GM21447 (cell line): ENCODE measurements around the gene PPP1R18.
A peak's percentile ranks its signal among the peaks of the same experiment; 100 is the strongest.

Experiments used
- ATAC-seq: cut with Tn5 transposase; IDR thresholded peaks from one replicate; pipeline ENCODE4 v1.9.1; 2021; ENCODE audit not compliant: unreplicated experiment

Gene PPP1R18

DNA sequence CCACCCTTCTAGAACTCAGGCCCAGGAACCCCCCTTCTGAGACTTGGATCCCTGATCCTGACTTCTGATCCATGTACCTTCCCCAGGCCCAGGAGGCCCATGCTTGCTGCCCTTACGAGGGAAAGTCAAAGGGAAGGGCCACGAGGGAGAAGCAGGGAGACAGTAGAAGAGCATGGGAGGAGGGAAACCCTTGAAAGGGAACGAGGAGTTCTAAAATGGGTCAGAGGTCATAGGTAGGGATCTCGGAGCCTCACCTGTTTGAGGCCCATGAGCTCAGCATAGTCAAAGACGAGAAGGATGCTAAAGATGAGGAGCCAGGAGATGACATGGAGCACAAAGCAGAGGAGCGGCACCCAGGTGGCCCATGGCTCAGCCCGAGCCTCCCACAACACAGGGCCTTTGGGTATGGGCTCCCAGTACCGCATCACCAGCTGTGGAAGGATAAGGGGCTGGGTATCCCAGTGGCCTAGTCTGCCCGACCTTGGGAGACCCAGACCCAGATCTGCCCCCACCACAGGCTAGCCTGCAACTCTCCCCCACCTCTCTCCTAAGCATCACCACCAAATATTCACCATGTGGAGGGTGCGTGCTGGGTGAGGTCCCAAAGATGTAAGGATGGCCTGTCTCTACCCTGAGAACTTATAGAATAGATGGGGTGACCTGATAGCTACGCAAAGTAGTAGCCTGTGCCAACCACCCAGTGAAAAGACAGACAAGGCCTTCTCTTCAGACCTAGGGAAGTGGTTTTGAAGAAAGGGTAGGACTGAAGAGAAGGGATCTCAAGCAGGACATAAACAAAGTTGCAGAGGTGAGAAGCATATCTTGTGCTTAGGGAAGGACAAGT lies 2.8 kb upstream of the PPP1R18 start:
- no peak for ATAC-seq

DNA sequence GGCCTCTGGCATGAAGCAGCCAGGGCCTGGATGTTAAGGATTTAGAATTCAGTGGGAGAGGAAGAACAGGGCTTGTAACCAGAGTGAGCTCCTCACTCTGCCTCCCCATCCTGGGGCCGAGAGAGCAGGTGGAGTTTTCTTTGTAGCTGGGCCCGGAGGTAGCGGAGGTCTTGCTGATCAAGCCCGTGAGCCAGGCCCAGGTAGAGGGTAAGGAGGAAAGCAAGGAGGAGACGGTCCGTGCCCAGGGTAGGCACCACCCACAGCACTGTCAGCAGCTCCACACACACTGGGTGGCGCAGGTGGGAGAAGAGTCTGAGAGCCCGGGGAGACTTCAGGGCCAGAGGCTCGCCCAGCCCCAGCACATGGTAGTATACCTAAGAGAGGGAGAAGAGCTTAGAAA lies 2.1 kb upstream of the PPP1R18 start:
- ATAC-seq, result no peak

DNA sequence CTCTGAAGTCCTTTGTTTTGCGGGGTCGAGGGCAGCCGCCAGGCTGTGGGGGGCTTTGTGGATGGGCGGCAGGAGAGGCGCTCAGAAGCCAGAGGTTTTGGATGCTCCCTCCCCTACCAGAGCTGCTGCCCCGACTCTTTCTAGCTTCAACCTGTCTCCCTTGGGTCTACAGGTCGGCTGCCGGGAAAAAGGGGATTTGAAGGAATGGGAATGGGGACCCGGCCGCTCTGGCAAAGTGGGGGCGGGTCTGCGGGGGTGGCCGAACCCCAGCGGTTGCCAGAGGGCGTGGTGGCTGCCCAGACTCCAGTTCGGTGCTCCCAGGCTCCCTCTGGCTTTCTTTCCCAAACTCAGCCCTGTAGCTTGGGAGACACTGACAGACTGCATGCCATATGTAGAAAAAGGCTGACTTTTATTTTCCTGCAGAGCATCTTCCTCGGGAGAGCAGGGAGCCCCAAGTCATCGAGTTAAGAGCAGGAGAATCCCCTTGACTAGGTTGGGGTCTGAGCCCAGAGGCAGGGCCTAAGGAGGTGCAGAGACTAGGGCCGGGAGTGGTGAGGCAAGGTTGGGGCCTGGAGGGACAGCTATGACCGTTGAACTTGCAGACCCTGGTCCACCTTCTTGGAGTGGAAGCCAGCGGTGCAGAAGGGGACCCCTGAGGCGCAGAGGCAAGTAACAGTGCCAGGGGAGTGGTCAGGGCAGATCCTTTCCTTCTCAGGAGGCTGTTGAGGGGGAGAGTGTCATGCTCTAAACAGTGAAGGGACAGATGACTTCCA lies 1.4 kb upstream of the PPP1R18 start:
- ATAC-seq, result no peak

DNA sequence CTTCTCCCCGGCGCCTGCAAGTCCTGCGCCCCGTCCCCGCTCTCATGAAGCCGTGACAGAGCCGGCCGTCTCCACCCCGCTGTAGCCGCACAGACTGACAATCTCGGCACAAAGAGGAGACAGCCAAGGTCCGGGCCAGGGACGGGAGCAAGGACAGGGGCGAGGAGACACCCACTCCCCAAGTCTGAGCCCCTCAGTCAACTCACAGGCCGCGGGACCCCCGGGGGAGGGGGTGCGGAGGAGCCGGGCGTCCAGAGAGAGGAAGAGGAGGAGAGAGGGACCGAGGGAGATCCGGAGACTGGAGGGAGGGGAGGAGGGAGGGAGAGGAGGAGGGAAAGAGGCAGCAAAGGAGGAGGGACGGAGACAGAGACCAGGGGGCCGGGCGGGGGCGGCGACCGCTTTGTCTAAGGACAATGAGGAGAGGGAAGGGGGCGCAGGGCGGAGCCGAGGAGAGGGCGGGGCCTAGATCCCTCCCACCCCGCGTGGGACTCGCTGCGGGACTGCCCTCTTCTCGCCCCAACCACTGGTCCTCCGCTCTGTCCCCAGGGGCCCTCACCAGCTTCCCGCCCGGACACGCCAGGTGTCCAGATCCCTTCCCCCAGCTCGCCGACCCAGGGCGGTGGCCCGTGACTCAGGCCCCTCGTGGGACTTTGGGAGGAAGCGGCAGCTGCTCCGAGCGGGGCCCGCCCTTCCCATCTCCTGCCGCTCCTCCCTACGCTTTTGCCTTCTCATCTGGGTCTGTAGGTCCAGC lies 638 bp upstream of the PPP1R18 start:
- peak; percentile 41 for ATAC-seq

DNA sequence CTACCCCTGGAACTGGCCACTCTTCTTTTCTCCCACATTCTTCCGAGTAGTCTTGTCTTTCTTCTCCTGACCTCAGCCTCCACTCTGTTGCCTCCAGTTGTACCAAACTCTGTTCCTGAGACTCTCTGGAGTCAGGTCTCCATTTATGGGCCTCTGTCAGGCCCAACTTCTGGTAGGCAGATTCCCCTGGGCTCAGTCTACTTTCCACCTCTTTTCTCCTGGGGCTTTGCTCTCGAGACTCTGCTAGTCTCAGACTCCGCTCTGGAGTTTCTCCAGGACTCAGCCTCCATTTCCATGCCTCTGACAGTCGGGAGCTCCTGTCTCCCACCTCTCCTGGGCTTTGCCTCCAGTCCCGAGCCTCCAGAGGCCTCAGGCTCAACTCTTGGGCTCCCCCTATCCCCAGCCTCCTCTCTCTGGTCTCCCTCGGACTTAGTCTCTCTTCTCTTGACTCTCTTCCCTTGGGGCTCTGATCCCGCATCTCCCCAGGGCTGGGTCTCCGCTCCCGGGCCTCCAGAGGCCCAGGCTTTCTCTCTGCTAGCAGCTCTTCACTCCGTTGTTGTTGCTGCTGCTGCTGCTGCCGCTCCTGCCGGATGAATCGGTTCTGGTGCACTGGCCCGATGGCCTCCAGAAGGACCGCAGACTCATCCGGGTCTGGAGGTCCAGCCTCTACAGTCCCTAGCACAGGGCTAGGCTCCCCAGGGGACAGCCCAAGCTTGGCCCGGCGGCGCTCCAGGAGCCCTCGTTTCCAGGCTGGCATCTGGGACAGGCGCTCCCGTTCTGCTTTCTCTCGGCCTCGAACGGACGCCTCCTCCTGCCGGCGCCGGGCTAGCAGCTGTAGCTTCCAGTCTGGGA lies 1.1 kb downstream of the PPP1R18 start:
- no peak for ATAC-seq

DNA sequence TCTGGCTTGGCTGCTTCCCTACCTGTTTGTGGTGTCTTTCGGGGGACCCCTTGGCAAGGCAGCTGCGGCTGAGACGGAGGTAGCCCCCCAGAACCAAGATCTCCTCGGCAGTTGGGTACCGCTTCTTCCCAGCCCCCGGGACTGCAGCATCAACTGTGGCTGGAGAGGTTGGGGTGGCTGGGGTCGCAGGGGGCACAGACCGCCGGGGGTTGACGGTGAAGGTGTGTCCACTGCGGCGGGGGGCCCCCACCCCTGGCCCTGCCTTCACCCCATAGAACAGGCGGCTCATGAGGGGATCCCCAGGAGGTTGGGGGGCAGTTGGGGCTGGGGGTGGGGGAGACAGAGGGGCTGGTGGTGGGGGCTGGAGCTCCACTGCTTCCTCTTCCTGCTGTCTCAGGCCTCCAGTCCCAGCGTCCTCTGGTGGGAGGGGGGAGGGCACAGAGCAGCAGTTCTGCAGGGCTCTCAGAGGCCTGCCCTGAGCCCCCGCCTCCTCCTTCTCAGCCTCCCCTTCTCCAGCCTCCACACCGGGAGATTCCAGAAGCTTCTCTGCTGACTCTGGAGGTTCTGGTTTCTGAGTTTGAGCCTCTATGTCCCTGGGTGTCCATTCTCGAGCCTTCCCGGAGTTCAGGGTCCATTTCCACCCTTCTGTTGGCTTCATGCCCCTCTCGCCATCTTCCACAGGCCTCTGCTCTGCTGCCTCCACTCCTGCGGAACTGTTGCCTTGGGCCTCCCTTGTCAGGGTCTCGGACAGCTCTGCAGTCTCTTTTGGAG lies 1.9 kb downstream of the PPP1R18 start:
- ATAC-seq, result no peak

DNA sequence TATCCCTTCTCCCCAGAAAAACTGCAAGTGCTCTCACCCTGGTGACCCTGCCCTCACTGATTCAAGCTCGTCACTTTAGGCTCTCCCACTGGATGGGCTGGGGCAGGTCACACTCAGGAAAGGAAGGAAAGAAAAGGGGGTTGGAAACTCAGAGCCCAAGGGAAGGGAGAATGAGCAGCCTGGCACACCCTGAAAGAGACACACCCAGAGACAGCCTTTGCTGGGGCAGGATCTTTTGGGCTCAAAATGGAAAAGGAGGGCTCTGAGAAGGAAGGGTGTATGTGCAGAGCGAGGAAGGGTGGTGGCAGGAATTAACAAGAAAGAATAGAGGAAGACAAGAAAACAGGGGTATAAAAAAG lies 2.5 kb downstream of the PPP1R18 start:
- no peak for ATAC-seq

DNA sequence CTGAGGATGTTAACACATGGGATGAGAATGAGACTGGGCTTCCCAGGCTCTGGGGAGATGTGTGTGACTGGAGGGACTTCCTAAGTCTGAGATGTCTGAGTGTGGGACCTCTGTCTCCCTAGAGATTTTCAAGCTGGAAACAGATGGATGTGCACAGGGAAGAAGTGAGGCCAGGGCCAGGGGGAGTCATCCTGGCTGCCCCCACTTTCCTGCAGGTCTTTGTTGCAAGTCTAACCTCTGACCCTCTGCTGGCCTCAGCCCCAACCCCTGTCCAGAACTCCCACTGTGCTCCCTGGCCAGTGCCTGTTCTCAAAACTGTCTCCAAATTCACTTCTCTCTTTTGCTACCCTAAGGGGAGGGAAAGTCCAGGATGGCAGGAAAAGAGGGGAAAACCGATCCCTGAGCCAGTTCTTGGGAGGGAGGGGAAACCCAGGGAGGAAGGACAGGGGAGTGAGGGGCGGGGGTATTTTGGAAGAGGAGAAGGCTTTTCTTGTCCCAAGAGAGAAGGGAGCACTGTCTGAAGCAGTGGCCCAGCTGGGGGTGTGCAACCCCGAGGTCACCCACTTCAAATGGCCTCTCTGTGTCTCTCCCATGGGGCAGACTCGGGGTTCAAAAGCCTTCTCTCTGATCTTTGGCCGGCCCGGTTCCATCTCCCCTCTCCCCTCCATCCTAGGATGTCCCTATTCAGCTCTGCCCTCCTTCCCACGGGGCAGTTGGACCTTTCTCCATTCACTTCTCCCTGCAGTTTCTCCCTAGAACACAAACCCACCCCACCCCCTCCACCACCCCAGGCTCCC lies 3.1 kb downstream of the PPP1R18 start:
- ATAC-seq, result no peak

DNA sequence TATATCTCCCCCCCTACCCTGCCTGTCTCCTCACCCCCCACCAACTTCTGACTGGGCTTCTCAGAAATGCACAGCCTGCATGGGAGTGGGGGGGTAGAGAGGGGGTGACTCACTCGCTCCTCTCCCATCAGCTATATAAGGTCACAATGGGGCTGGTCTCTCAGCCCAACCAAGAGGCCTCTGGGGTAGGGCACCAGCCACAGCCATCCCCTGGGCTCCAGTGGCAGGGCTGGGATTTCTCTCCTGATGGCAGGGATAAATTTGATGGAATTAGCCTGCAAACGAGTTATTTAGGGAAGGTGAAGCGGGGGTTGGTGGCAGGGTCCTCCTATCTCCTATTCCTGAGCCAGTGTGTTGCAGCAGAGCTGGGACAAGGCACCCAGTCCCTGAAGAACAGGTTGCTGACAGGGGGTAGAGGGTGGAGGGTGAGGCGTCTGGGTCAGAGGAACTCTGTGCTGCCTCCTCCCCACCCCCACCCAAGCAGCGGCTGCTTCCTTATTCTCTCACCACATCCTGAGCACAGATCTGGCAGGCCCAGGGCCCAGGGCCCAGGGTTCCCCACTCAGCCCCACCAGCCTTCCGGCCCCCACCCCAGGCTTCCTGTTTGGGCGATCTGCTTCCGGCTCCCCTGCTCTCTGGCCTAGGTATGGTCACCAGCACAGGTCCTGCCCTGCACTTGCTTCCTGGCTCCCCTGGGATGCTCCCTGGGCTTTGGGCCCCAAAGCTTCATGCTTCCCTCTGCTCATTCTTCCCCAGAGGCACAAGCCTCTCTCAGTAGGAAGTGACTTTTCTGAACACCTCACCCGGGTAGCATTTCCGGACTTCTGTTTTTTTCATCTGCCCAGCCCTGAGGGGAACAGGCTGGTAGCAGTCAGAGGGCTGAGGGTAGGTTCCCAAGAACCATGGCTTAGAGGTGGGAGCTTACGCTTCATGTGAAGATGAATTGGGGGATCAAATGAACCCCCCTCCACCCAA lies 4.0 kb downstream of the PPP1R18 start:
- peak; percentile 37 for ATAC-seq

DNA sequence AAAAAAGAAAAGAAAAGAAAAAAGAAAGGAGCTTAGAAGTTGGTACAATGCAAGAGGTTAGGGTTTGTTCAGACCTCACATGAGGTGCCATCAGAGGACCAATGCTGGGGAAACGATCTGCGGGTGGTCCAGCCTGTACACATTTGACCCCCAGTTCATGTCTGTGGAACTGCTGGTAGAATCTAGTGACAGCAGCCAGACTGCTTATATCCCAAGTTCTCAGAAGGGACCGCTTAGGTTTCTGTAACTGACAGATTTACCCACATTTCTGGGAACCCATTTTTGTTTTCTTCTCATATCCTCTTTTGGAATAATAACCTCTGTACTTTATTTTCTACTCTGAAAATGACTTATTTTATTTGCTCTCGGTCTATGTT lies 4.7 kb downstream of the PPP1R18 start:
- ATAC-seq, result no peak

DNA sequence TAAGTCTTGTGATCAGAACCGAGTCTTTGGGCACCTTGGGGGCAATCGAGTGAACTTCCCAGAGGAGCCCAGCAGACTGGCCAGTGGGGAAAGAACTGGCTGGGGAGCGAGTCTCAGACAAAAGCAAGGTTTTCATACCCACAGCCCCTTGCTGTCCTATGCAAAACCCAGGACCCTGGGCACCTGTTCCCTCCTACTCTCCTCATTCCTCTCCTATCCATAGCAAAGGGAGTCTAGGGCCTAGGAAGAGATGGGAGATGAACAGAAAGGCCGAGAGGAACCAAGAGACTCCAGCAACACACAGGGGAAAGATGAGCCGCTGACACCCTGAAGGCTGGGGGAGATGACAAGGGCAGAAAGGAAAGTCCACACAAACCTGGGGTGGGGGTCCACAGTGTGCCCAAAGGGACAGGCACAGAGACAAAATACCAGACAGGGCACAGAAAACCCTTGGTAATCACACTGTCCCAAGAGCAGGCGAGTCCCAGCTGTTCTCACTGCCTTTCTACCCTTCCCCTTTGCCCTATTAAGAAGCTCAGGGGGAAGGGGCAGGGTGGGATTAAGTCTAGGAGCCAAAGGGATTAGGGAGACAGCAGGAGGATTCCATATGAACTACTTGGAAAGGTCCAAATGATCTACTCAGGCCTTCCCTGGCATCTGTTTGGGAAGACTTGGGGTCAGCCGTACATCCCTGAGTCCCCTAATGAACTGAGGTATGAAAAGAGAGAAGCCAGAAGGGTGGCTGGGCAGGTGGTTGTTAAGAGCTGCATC lies 6.5 kb downstream of the PPP1R18 start:
- no peak for ATAC-seq

DNA sequence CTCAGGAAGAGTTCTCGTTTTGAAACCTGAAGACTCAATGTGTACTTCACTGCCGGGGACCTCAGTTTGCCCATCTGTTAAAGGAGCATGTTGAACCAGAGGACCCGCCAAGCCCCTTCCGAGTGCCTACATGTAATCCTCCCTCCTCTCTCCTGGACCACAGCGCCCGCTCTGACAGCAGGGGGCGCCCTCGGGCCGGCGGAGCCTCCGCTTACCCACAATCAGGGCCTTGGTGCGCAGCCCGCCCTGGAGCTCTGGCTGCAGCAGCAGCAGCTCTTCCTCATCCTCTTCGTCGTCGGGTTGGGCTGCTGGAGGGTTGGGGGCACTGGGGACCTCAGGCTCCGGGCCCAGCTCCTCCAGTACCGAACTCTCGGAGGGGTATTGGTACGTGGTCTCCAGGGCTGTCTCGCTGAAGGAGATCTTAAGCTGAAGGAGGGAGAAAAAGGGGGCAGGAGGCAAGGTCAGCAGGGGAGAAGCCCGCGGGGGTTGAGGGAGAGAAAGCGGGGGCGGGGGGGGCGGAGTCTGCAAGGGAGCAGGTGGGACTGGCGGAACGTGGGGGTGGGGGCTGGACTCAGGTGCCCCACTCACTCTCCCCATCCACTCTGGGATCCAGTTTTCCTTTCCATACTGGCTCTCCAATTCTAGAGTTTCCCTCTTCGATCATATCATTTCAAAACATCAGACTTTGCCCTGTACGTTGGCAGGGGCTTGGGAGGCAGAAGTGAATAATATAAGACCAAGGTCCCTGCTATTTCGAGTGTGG lies 7.3 kb downstream of the PPP1R18 start:
- no peak for ATAC-seq

DNA sequence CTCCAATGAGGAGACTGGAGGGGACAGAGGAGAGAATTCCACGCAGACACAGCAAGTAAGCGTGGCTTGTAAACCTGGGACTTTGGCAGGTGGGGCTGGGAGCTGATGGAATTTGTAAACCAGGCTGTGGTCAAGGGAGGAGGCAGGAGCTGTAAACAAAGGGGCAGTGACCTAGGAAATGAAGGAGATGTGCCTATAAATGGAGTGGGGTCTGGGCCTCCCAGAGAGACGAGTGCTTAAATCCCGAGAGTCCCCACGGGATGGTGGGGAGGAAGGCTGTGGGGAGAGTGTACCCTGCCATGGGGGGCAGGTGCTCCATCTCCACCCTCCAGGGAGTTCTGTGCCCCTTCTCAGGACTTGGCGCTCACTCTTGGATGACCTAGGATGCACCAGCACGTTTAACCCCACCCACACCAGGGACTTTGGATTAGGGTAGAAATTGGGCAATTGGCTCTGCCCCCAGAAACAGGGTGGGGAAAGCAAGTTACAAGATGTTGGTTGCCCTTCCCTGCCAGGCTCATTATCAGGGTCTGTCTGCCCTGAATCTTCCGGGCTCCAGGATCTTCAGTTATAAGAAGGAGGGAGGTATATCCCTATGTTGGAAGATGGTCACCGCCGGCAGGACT lies 9.7 kb downstream of the PPP1R18 start:
- ATAC-seq, result no peak

DNA sequence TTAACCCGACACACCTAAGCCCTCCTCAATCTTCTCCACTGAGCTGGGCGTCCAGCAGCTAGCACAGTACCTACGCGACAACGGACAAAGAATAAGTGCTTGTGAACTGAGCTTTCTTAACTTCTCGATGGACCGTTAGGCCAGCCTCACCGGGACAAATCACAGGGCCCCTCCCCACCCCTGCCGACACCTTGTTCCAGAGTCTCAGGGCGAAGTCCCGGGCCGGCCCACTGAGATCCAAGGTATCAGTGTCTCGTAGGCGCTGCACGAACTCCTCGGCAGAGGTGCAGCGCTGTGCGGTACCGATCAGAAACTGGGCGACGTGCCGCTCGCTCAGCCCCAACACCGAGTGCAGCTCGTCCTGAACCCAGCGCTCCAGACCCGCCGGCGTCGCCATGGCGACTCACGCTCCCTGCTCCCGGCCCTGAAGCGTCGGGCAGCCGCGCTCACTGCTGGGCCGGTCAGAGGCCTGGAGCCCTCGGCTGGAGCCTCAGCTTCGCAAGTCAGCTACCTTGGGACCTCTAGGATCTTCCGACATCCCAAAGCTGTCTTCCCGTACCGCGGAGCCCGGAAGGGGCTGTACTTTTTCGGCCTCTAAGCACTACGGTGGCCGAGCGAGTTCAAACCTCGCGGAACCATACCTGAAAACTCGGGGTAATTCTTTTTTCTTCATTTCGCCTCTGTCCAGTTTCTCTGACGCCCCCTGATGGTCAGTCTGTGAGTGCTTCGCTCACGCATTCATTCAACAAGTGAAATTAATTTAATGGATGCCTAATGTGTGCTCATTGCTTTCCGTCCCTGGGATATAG lies 13.8 kb downstream of the PPP1R18 start, which contains the start of gene DHX16:
Gene DHX16 (minus strand): TSS at position 562 of the 809 bp plus-strand sequence. CDS start 165 bp downstream, at position 397.
- ATAC-seq, result peak; percentile 68
